ENCODE data around the gene CLDN7. TPM values are rescaled to one million over a fixed set of nuclear protein-coding genes. Genes with fewer than 3 reads are reported as not detected.
"Not testable (repeated sequence)": the region's sequence is repeated elsewhere in the genome, so short reads cannot be mapped to it uniquely, and the experiment has no call there.

CLDN7 gene
- polyA plus RNA-seq, 3 donors: 41.1 to 74.2 (median 41.8) TPM

- not testable (repeated sequence) for DNase-seq (ENCODE audit: extremely low read depth in 1 of 11, low read depth in 9 of 11, low spot score in 4 of 11)
Measured at GRCh38 chr17:7243838-7244237, 18.4 kb downstream of the CLDN7 start.

DNA sequence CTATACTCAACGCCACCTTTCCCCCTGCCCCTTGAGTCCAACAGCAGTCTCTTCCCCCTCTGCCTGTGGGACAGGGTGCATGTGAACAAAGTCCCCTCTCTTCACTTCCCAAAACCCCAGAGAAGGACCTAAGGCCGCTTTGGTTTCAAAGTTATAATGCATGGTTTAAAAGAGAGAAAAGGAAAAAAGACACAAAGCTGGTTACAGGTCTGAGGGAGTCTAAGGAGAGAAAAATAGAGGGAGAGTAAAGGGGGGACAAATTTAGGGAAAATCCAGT, 18.9 kb downstream of the CLDN7 start:
- DNase-seq (ENCODE audit: extremely low read depth in 1 of 11, low read depth in 9 of 11, low spot score in 4 of 11): no peak

- DNase-seq (ENCODE audit: extremely low read depth in 1 of 11, low read depth in 9 of 11, low spot score in 4 of 11): peak; percentile 88 to 99 (median 95)
Measured at GRCh38 chr17:7242717-7243452, 19.4 kb downstream of the CLDN7 start.

- peak; percentile 84 to 98 (median 93) for DNase-seq (ENCODE audit: extremely low read depth in 1 of 11, low read depth in 9 of 11, low spot score in 4 of 11)
Measured at GRCh38 chr17:7241783-7242716, 20.2 kb downstream of the CLDN7 start, which contains the start of gene GABARAP. TSS of gene GABARAP (minus strand) at chr17:7242449. CDS start at chr17:7242330, 119 bp downstream.

- DNase-seq (ENCODE audit: extremely low read depth in 1 of 11, low read depth in 9 of 11, low spot score in 4 of 11): no peak
Measured at GRCh38 chr17:7241090-7241733, 21.1 kb downstream of the CLDN7 start.

- no peak for DNase-seq (ENCODE audit: extremely low read depth in 1 of 11, low read depth in 9 of 11, low spot score in 4 of 11)
Measured at GRCh38 chr17:7240375-7240774, 21.9 kb downstream of the CLDN7 start.

DNA sequence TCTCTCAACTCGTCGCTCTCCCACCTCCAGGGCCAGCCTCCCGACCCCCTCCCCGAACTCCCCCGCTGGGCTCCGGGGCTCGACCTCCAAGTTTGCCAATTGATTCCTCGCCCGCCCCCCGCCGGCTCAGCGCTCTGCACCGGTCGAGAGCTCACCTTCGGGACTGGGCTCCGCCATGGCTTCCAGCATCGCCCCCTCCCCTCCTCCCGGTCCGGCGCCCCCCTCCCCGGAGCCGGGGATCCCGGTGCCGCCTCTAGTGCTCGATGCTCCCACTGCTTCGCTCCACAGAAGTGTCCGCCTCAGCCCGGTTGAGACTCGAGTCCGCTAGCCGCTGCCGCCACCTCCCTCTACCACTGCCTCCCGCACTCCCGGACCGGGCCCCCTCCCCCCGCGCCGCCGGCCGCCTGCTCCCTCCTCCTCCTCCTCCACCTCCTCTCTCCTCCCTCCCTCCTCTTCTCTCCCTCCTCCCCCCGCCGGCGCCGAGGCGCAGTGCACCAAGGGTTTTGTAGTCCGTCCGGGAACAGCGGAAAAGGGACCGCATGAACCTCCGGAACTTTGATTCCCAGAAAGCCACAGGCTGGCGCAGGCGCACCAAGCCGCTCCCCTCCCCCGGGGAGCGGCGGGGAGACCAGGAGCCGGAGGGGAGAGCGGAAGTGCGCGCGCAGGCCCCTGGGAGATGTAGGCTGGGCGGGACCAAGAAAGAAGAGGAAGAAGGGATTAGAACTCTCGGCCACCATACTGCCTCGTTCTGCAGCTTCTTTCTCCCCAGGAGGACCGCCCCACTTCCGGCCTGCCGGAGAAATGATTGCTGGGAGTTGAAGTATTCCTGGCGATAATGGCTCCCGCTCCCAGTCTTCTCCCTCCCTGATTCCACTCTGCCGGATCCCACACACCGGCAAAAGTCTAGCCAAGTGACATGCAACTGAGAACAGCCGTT, 22.9 kb downstream of the CLDN7 start, which contains the start of gene PHF23:
Gene PHF23 (minus strand): TSS at position 367 of the 937 bp plus-strand sequence. CDS start 178 bp downstream, at position 189.
- peak; percentile 98 to 100 (median 99) for DNase-seq (ENCODE audit: extremely low read depth in 1 of 11, low read depth in 9 of 11, low spot score in 4 of 11)

DNA sequence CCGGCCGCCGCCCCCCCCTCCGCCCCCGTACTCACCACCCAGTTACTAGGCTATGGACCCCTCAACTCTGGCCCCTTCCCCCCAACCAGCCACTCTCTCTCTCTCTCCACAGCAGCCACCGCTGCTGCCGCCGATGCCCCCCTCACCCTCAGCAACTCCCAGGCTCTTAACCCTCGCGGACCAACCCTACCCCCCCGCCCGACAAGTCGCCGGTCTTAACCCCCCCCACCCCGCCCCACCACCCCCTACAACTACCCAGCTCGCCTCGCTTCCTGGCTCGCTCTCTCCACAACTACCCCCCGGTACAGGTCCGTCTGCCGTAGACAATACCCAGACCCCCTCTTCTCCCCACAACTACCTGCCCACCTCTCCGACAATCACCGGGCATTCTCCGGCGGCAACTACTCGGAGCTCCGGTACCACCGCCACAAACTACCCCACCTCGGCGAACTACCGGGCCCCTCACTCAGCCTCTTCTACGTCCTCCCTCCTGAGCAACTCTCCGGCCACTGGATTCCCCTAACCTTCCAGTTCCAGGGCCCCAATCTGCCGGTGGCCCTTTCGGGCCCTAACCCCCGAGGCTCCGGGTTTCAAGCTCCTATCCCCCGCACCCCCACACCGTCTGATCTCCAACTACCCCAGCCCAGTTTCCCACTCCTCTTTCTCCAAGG, 23.7 kb downstream of the CLDN7 start:
- DNase-seq (ENCODE audit: extremely low read depth in 1 of 11, low read depth in 9 of 11, low spot score in 4 of 11): no peak

DNA sequence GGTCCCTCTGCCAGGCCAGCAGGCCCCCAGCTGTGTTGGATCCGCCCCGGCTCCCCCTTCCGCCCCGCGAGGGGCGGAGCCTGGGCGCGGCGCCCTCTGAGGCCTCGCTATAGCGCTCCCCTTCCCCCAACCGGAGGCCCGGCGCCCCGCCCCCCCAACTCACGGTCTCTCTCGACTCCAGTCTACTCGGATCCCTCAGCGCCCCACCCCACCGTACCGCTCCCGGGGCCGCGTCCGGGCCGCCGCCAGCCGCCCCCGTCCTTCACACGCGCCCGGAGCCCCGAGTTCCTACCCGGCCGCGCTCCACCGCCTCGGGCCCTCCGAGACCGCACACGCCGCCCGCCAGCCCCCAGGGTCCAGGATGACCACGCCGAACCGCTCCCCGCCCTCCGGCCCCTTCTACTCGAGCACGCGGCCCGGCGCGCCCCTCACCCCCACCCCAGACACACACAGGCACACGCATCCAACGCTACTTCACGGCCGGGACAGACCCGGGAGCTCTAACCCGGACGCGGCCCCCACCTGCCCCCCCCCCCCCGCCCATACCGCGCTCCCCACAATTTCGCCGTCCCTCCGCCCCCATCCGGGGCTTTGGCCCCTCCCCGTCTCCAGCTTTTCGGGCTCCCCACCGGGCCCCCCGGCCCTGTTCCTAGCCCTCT, 24.4 kb downstream of the CLDN7 start:
- no peak for DNase-seq (ENCODE audit: extremely low read depth in 1 of 11, low read depth in 9 of 11, low spot score in 4 of 11)

DNA sequence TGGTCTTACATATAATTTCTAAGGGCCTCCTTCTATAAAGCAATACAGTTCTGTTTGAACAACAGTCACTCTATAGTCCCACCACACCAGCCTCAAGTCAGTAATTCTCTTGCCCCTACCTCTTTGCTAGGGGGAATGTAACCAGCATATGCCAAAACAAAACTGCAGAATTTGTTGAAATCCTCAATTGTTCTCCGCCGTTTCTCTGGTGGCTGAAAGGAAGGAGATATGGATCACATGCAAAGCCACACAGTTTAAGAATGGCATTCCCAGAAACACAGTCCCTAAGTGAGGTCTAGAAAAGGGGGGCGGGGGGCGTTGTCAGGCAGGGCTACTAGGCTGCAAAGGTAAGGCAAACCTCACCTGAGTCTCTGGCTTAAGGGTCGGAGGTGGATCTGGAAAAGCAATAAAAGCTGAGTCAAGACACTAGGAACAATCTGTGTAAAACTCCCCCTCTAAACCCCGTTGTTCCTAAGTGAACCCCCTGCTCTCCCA, 25.0 kb downstream of the CLDN7 start:
- no peak for DNase-seq (ENCODE audit: extremely low read depth in 1 of 11, low read depth in 9 of 11, low spot score in 4 of 11)

GRCh38 chr17:7236808-7237207, 25.5 kb downstream of the CLDN7 start:
- no peak for DNase-seq (ENCODE audit: extremely low read depth in 1 of 11, low read depth in 9 of 11, low spot score in 4 of 11)

DNA sequence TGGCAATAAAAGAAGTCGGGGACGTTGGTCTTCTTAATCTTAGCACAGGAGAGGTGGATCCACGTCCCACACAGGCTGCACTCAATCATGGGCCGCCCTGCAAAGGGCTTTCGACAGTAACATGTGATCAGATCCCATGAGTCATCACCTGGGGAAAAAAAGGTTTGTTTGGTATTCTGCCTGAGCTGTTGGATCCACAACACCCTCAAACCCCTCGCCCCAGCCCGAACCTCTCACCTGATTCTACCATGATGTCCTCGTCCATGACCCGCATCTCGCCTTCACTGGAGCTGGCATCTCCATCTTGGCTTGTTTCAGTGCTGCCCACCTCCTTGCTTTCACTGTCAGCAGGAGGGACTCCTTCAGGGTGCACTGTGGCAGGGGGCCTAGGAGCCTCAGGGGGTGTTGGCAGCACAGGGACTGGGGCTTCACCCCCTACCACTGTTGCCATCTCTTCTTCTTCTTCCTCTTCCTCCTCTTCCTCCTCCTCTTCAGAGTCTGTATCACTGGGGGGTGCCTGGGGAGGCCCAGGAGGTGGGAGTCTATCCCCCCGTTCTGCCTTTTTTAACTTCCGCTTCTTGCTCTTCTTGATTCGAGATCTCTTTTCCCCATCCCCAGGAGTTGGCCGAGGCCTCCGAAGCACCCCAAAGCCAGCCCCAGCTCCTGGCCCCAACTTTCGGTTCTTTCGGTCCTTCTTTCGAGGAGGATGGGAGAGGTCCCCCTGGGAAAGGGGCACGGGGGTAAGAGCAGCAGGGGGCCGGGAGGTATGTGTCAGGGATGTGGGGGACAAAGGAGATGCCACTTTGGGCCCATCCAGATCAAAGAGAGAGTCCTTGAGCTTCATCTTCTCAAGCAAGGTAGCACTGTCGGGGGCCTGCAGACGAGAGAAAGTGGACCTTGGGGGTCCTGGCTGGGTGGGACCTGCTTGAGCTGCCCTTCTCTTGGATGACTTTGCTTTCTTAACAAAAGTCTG, 26.3 kb downstream of the CLDN7 start:
- no peak for DNase-seq (ENCODE audit: extremely low read depth in 1 of 11, low read depth in 9 of 11, low spot score in 4 of 11)

GRCh38 chr17:7234083-7234951, 28.0 kb downstream of the CLDN7 start, which contains the start of gene DVL2:
TSS of gene DVL2 (minus strand) at chr17:7234517. CDS start at chr17:7234262, 255 bp downstream.
- peak in 9 of 11 donors; percentile 87 to 95 (median 91) for DNase-seq (ENCODE audit: extremely low read depth in 1 of 11, low read depth in 9 of 11, low spot score in 4 of 11)

DNA sequence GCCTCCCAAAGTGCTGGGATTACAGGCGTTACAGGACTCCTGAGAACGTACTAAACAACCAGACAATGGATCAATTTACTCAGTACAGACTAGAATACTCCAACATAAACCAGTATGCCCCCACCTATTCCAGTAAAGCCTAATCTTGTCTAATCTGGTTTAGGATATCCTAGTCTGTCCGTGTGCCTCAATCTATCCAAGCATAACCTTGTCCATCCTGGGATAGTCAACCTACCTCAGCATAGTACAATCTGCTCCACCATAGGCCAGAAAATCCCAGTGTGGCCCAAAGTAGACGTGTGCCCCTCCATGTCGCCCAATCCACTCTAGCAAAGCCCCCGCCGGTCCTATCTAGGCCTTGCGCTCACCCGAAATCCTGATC, 28.6 kb downstream of the CLDN7 start:
- DNase-seq (ENCODE audit: extremely low read depth in 1 of 11, low read depth in 9 of 11, low spot score in 4 of 11): no peak

DNA sequence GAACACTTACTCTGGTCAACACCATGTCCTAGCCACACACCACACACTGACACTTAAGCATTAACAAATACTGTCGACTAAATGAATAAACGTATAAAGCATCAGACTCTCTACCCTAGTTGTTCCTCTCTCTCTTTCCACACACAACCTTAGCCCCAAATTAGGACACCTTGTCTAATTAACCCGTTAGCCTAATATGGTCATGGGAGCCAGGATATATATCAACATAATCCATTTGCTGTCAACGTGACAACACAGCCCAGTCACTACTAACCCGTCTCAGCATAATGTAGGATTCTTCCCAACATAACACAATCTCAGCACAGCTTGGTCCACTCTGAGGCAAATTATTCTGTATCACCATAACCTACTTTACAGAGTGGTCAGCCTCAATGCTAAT, 30.2 kb downstream of the CLDN7 start:
- no peak for DNase-seq (ENCODE audit: extremely low read depth in 1 of 11, low read depth in 9 of 11, low spot score in 4 of 11)

Measured in renal cortex interstitium (tissue), 11 donors.